GM10847 (cell line): Measurements from ENCODE around the gene THADA.

Experiments
- POLR2A ChIP-seq: IDR thresholded peaks from 2 replicates; pipeline ENCODE4 v1.6.1; 2011; ENCODE audit not compliant: insufficient read length; ENCODE audit errors: extremely low read depth

Gene THADA

DNA sequence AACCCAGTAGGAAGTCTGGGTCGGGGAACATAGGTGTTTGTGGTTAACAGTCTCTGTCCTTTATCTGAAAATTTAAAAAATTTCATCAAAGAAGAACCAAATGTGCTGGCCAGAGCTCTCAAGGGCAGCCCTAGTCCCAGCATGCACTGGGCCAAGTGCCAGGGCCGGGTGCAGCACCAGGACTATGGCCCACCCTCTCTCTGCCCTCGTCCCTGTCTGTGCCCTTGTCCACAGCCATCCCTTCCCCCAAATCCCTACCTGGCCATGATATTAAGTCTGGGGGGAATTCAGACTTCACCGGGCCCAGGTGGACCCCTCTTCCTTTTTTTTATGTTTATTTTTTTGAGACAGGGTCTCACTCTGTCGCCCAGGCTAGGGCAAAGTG, 355.1 kb downstream of the THADA start:
- no peak for TF ChIP-seq POLR2A

- no peak for TF ChIP-seq POLR2A
These were observed 355.7 kb downstream of the THADA start for GRCh38 chr2:43239981-43240765.

DNA sequence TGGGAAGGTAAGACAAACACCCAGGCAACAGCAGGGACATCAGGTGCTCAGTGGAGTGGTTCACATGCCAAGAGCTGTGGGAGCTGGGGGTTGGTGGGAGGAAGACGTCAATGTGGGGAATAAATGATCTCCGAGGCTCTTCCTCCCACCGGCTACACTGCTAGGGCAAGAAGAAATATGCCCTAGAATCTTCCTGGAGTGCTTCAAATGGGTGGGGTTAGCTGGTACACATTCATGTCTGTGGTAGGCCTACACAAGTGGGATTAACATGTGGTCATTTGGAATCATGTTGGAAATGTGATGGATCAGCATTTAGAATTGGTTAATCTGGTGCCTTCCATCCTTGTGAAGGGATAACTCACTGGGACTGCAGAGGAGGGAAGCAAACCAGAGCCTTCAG, 357.0 kb downstream of the THADA start:
- no peak for TF ChIP-seq POLR2A

DNA sequence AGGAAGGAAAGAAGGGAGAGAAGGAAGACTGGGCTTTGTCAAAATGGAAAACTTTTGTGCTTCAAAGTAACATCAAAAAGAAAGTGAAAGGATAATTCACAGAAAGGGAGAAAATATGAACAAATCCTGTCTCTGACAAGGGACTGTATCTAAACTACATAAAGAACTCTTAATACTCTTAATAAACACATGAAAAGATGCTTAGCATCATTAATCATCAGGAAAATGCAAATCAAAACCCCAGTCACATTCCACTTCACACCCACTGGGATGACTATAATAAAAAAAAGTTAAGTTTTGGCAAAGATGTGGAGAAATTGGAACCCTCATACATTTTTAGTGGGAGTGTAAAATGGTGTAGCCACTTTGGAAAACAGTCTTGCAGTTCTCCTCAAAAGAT, 357.7 kb downstream of the THADA start:
- TF ChIP-seq POLR2A: no peak

DNA sequence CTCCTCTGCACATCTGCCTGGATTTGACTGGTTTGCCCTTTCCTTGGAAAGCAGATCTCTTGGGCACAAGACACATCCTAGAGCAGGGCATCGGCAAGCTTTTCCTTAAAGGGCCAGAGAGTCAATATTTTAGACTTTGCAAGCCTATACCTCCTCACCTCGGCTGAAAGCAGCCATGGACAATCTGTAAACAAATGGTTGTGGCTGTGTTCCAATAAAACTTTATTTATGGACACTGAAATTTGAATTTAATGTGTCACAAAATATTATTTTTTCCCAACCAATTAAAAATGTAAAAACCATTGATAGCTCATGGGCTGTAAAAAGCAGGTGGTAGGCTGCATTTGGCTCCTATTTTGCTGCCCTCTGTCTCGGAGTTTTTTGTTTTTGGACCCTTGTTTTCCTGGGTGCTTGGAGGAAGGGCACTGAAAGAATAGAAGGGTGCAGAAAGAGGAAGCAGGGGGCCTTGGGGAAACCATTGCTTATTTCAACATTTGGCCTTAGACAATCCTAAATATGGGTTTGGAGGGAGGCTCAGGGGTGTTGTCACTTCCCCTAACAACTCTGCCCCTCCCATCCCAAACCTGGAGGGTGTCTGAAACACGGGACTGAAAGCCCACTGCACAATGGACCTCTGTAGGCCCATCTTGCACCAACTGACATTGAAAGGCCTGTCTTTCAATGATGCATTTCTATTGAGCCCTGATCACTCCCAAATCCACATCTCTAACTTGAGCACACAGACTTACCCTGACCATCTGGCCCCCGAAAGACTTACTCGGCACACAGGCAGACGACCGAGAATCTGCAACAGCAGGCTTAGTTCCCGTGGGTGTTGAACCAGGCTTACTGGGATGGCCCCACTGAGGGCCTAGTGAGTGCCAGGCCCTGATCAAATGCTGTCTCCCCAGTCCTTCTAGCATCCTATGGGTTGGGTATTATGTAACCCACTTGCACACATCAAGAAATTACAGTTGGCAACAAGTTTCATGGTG, 362.3 kb downstream of the THADA start:
- no peak for TF ChIP-seq POLR2A

DNA sequence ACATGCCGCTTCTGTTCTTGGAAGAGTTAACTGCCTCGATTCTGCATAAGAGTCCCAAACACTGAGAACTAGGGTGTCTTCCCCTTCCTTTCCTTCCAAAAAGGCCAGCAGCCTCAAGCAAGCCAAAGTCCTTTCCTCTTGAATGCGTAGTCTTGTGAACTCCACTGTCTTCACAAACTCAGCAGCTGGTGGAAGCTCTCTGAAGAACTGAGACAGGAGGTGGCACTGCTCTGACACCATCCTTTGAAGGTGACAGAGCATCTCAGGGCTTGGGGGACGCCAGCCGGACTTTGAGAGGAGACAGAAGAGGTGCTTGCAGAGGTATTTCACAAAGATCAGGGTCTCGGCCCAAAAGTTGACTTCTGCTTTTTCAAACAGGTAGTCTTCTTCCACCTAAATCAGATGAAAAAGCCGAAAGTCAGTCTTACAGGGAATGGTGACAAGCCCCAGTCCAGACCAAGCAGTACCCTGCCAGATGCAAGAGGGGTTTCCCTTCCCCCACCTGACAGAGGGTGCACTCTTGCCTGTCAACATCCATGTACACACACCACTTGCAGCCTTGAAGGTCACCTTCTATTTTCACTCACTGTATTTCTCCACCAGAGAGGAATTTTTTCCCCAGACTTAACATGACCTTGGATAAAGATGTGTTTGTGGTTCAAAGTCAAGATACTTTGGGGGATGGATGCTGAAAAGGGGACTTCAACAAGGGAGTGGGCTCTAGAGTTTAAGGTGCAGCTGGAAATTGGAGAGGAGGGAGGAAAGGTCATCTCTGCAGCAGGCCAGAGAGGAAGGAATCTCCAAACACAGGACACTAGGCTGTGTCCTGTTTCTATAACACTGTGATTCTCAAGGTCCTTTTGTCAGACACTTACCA, 364.6 kb downstream of the THADA start:
- TF ChIP-seq POLR2A: no peak

DNA sequence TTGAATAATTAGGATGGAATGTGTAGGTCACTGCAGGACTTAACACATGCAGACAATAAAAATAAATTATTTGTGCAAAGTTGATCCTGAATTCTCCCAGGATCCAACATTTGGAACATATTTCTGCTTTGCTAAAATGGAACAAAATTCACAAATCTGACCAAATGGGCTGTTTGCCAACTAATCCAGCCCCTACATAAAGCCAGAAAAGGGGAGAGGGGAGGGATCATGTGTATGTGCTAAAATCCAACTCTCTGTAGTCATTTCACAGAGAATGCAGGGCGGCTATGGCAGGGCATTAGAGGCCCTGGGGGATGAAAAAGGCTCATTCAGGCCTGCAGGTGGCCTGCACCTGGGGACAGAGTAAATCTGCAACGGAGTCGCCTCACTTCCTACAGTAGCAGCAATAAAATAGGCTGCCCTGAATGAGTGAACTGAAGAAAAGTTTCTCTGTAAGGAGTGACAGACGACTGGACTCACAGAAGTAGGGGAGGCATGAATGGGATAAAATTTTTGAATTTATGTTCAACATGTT, 365.4 kb downstream of the THADA start:
- no peak for TF ChIP-seq POLR2A

GRCh38 chr2:43228756-43229659, 366.8 kb downstream of the THADA start:
- TF ChIP-seq POLR2A: no peak

- TF ChIP-seq POLR2A: no peak
These were observed 367.5 kb downstream of the THADA start for GRCh38 chr2:43228321-43228751.

DNA sequence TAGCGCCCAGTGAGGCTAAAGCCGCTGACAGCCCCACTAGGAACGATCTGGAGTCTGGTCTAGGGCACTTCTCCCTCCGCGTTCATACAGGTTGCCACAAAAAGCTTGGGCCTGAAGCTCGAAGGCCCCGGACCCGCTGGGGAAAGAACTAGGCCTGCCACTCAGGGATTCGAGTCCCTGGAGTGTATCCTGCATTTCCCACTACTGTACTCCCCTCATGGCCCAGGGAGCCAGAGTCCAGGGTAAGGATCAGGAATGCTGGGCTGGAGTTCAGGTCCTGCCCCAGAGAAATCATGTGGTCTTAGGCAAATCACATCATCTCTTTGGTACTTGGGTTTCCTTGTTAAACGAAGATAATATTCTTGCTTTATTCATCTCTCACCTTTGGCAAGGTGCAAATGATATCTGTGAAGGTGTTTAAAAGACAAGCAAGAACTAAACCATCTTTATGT, 368.0 kb downstream of the THADA start:
- no peak for TF ChIP-seq POLR2A

- TF ChIP-seq POLR2A: no peak
These were observed 368.6 kb downstream of the THADA start for GRCh38 chr2:43226955-43227829.

DNA sequence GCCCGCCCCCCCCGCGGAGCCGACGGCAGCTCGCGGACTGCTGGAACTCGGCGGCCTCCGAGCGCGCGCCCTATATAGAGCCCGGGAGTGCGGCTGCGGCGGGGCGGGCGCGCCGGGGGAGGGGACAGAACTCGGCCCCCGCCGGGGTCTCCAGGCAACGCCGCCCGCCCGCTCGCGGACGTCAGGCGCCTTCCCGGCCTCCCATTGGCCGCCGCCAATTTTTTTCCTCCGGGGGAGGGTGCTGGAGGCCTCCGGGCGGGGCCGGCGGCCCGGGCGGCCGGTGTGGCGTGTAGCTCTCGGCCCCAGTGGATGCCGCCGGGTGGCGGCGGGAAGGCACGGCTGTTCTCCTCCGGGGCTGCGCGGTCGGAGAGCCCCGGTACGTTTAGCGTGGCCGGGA, 369.3 kb downstream of the THADA start, which contains the start of gene ZFP36L2:
Gene ZFP36L2 (minus strand): TSS at position 49 of the 397 bp plus-strand sequence. CDS start 291 bp downstream, outside the sequence.
- peak; percentile 94 for TF ChIP-seq POLR2A
